Muscle of leg (tissue), 11 donors: ENCODE results near the gene DOCK7. TPM values are rescaled to one million over a fixed set of nuclear protein-coding genes. Genes with fewer than 3 reads are reported as not detected.
"Not testable (repeated sequence)": the region's sequence is repeated elsewhere in the genome, so short reads cannot be mapped to it uniquely, and the experiment has no call there.

ENCODE experiments used
- DNase-seq: peaks from one replicate; pipeline ENCODE4 v3.0.0; 2013
- H3K27ac ChIP-seq: one replicate; pipeline ENCODE4 v1.5.1; 2013; ENCODE audit warnings: mild to moderate bottlenecking, low read length, control low read depth
- H3K27me3 ChIP-seq: one replicate; pipeline ENCODE4 v1.6.1; 2013; ENCODE audit warnings: low read length; ENCODE audit not compliant: control insufficient read depth, insufficient read depth
- H3K36me3 ChIP-seq: one replicate; pipeline ENCODE4 v1.6.1; 2013; ENCODE audit warnings: low read length; ENCODE audit not compliant: control insufficient read depth, insufficient read depth
- H3K4me1 ChIP-seq: one replicate; pipeline ENCODE4 v1.6.1; 2013; ENCODE audit warnings: low read length; ENCODE audit not compliant: control insufficient read depth, insufficient read depth
- H3K4me3 ChIP-seq: one replicate; pipeline ENCODE4 v1.5.1; 2013; ENCODE audit warnings: low read length, control low read depth
- H3K9me3 ChIP-seq: replicated peaks from 2 replicates; pipeline ENCODE4 v1.6.1; 2013; ENCODE audit warnings: low read depth, low read length; ENCODE audit not compliant: control insufficient read depth
- WGBS: methylation state at CpG from one replicate; pipeline ENCODE4 v1.1.5; 2013; ENCODE audit warnings: missing lambda C conversion rate; ENCODE audit not compliant: insufficient coverage; 5-methylcytosine and 5-hydroxymethylcytosine counted together
- polyA plus RNA-seq, 8 donors: library from polyadenylated mRNA; unstranded; fragments of 120-200 nt; gene quantifications; one replicate each; pipeline versions ENCODE4 v1.2.1 to v1.2.3, GENCODE V29; 2013; ENCODE audit warnings: inconsistent platforms in 1 of 8, low replicate concordance in 1 of 8; ENCODE audit not compliant: insufficient read length in 8 of 8, insufficient read depth in 1 of 8
- total RNA-seq: library from RNA; stranded (reverse); fragments of 120-200 nt; gene quantifications from one replicate; pipeline ENCODE4 v1.2.4, GENCODE V29; 2013

The DOCK7 gene
- total and polyA plus RNA-seq, 9 donors: 28.8 to 43.8 (median 36.1) TPM

GRCh38 chr1:62613890-62614289, 74.3 kb downstream of the DOCK7 start:
- no peaks in the 10 kb centered on the region for H3K4me1 ChIP-seq
- H3K36me3 ChIP-seq: no peaks in the 10 kb centered on the region
- WGBS: no CpG with 5 or more reads among the region's 1 CpG
- H3K4me3 ChIP-seq: no peak overlapping the region
- DNase-seq: no peak
- no peaks in the 10 kb centered on the region for H3K27me3 ChIP-seq
- no peaks in the 10 kb centered on the region for H3K9me3 ChIP-seq
- no peak overlapping the region for H3K27ac ChIP-seq

DNA sequence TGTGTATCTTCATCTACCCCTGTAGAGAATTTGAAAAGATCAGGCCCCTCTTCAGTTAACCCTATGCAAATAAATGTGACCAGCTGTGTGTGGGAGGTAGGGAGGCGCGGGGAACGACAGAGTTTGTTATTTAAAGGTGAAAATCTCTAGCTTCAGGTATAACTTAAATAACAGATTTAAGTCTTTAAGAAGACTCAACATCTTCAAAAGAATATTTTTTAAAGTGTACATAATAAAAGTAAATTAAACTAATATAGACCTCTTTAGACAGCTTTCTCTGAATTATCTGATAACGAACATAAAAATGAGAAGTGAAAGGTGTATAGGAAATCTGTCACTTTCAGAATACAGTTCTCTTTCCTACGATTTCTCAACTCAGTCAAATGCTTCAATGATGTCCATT, 74.9 kb downstream of the DOCK7 start:
- WGBS: no CpG with 5 or more reads among the region's 5 CpGs

GRCh38 chr1:62612770-62613169, 75.4 kb downstream of the DOCK7 start:
- Histone ChIP-seq H3K4me3 (no peak overlapping the region), H3K36me3 (no peaks in the 10 kb centered on the region), H3K27me3 (no peaks in the 10 kb centered on the region), H3K9me3 (no peaks in the 10 kb centered on the region), H3K27ac (no peak overlapping the region), H3K4me1 (no peaks in the 10 kb centered on the region)
- DNase-seq: no peak
- WGBS: no CpG with 5 or more reads among the region's 2 CpGs

More for the DNA sequence above, 74.9 kb downstream of the DOCK7 start:
- no peak for DNase-seq
- Histone ChIP-seq H3K27ac (no peak overlapping the region), H3K4me1 (no peaks in the 10 kb centered on the region), H3K36me3 (no peaks in the 10 kb centered on the region), H3K9me3 (no peaks in the 10 kb centered on the region), H3K4me3 (no peak overlapping the region), H3K27me3 (no peaks in the 10 kb centered on the region)

DNA sequence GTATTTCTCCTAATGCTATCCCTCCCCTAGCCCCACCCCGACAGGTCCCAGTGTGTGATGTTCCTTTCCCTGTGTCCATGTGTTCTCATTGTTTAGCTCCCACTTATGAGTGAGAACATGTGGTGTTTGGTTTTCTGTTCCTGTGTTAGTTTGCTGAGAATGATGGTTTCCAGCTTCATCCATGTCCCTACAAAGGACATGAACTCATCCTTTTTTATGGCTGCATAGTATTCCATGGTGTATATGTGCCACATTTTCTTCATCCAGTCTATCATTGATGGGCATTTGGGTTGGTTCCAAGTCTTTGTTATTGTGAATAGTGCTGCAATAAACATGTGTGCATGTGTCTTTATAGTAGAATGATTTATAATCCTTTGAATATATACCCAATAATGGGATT, 77.6 kb downstream of the DOCK7 start:
- no CpG with 5 or more reads among the region's 1 CpG for WGBS
- H3K4me1 ChIP-seq, H3K9me3 ChIP-seq, H3K27me3 ChIP-seq, H3K27ac ChIP-seq, H3K4me3 ChIP-seq, H3K36me3 ChIP-seq, DNase-seq: not testable (repeated sequence)

GRCh38 chr1:62608905-62609304, 79.3 kb downstream of the DOCK7 start:
- H3K27me3 ChIP-seq: no peaks in the 10 kb centered on the region
- no peak for DNase-seq
- H3K27ac ChIP-seq: no peak overlapping the region
- no peak overlapping the region for H3K4me3 ChIP-seq
- no peaks in the 10 kb centered on the region for H3K9me3 ChIP-seq
- no peaks in the 10 kb centered on the region for H3K36me3 ChIP-seq
- H3K4me1 ChIP-seq: no peaks in the 10 kb centered on the region

- no peaks in the 10 kb centered on the region for H3K27me3 ChIP-seq
- no peak for DNase-seq
These were observed 86.7 kb downstream of the DOCK7 start for GRCh38 chr1:62601457-62601856.

GRCh38 chr1:62599044-62599443, 89.1 kb downstream of the DOCK7 start:
- no peaks in the 10 kb centered on the region for H3K9me3 ChIP-seq
- H3K27ac ChIP-seq: no peak overlapping the region
- H3K36me3 ChIP-seq: no peaks in the 10 kb centered on the region
- H3K4me1 ChIP-seq: no peaks in the 10 kb centered on the region
- WGBS: 97% methylated on average over 5 of the region's 5 CpGs
- DNase-seq: no peak
- no peak overlapping the region for H3K4me3 ChIP-seq
- no peaks in the 10 kb centered on the region for H3K27me3 ChIP-seq

More at GRCh38 chr1:62601457-62601856, 86.7 kb downstream of the DOCK7 start:
- Histone ChIP-seq H3K4me3 (no peak overlapping the region), H3K27ac (no peak overlapping the region), H3K36me3 (no peaks in the 10 kb centered on the region), H3K4me1 (no peaks in the 10 kb centered on the region), H3K9me3 (no peaks in the 10 kb centered on the region)
- WGBS: no CpG with 5 or more reads among the region's 2 CpGs

GRCh38 chr1:62597281-62597680, 90.9 kb downstream of the DOCK7 start, which contains the start of gene ANGPTL3:
Gene ANGPTL3, plus strand, starts transcription at chr1:62597520. Its CDS starts 47 bp downstream, at chr1:62597567.
- Histone ChIP-seq H3K27ac (no peak within 1 kb of the TSS), H3K36me3 (no peaks in the 10 kb centered on the region), H3K27me3 (no peaks in the 10 kb centered on the region), H3K4me1 (no peaks in the 10 kb centered on the region), H3K4me3 (no peak within 1 kb of the TSS), H3K9me3 (no peaks in the 10 kb centered on the region)
- no peak for DNase-seq
- no CpG with 5 or more reads among the region's 3 CpGs for WGBS

- Histone ChIP-seq H3K9me3 (no peaks in the 10 kb centered on the region), H3K4me3 (no peak overlapping the region), H3K36me3 (no peaks in the 10 kb centered on the region), H3K27me3 (no peaks in the 10 kb centered on the region), H3K4me1 (no peaks in the 10 kb centered on the region), H3K27ac (no peak overlapping the region)
- DNase-seq: no peak
- no CpG with 5 or more reads among the region's 3 CpGs for WGBS
These were observed 92.5 kb downstream of the DOCK7 start for GRCh38 chr1:62595647-62596046.

- Histone ChIP-seq H3K36me3 (no peaks in the 10 kb centered on the region), H3K27me3 (no peaks in the 10 kb centered on the region), H3K4me1 (no peaks in the 10 kb centered on the region), H3K4me3 (no peak overlapping the region), H3K9me3 (no peaks in the 10 kb centered on the region), H3K27ac (no peak overlapping the region)
- no peak for DNase-seq
- no CpG with 5 or more reads among the region's 2 CpGs for WGBS
These were observed 94.3 kb downstream of the DOCK7 start for GRCh38 chr1:62593825-62594394.

DNA sequence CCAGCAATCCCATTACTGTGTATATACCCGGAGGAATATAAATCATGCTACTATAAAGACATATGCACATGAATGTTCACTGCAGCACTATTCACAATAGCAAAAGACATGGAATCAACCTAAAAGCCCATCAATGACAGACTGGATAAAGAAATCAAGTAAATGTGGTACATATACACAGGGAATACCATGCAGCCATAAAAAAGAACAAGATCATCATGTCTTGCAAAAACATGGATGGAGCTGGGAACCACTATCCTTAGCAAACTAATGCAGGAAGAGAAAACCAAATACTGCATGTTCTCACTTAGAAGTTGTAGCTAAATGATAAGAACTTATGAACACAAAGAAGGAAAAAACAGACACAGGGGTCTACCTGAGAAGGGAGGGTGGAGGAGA, 97.2 kb downstream of the DOCK7 start:
- DNase-seq: no peak
- no CpG with 5 or more reads among the region's 1 CpG for WGBS
- no peaks in the 10 kb centered on the region for H3K36me3 ChIP-seq
- no peaks in the 10 kb centered on the region for H3K27me3 ChIP-seq
- no peak overlapping the region for H3K27ac ChIP-seq
- no peaks in the 10 kb centered on the region for H3K4me1 ChIP-seq
- H3K4me3 ChIP-seq: no peak overlapping the region
- no peaks in the 10 kb centered on the region for H3K9me3 ChIP-seq
